Measurements from ENCODE around the gene FCRLB. TPM values are rescaled to one million over a fixed set of nuclear protein-coding genes. Genes with fewer than 3 reads are reported as not detected.
A peak's percentile ranks its signal among the peaks of the same experiment; 100 is the strongest.

Gene FCRLB
- total and polyA plus RNA-seq, 12 donors = 0.11 to 0.88 (median 0.32) TPM

DNA sequence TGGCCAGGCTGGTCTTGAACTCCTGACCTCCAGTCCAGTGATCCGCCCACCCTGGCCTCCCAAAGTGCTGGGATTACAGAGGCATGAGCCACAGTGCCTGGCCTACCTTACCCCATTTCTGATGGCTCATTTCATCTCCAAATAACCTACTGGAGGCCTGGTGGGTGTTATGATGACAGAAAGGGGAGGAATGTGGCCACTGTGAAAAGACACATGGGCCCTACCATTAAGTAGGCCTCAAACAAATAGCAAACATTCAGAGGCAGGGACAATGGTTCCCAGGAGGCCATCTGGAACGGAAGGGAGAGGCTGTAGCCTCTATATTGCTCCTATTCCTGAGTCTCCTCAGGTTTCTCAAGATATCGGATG lies 15.2 kb upstream of the FCRLB start:
- Histone ChIP-seq H3K27me3 (peaks cover 0 to 26% (median 0%) of the 10 kb centered on the region in 7 donors), H3K4me1 (peaks cover 0 to 15% (median 5%) of the 10 kb centered on the region in 9 donors), H3K27ac (peak overlapping the region in 6 of 10 donors; percentile 1 to 65 (median 47)), H3K4me3 (no peak overlapping the region), H3K36me3 (no peaks in the 10 kb centered on the region), H3K9me3 (no peaks in the 10 kb centered on the region)
- ATAC-seq = peak in 1 of 8 donors; percentile 15
- 57 to 67% methylated on average over 3 of the region's 3 CpGs for WGBS, 2 donors
- TF ChIP-seq, protein P1, sequence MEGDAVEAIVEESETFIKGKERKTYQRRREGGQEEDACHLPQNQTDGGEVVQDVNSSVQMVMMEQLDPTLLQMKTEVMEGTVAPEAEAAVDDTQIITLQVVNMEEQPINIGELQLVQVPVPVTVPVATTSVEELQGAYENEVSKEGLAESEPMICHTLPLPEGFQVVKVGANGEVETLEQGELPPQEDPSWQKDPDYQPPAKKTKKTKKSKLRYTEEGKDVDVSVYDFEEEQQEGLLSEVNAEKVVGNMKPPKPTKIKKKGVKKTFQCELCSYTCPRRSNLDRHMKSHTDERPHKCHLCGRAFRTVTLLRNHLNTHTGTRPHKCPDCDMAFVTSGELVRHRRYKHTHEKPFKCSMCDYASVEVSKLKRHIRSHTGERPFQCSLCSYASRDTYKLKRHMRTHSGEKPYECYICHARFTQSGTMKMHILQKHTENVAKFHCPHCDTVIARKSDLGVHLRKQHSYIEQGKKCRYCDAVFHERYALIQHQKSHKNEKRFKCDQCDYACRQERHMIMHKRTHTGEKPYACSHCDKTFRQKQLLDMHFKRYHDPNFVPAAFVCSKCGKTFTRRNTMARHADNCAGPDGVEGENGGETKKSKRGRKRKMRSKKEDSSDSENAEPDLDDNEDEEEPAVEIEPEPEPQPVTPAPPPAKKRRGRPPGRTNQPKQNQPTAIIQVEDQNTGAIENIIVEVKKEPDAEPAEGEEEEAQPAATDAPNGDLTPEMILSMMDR (IDR thresholded peaks at IDR 0.05) = no peak
- no peak for DNase-seq
- intact Hi-C loops (cut with DNase I) = no loop called here

DNA sequence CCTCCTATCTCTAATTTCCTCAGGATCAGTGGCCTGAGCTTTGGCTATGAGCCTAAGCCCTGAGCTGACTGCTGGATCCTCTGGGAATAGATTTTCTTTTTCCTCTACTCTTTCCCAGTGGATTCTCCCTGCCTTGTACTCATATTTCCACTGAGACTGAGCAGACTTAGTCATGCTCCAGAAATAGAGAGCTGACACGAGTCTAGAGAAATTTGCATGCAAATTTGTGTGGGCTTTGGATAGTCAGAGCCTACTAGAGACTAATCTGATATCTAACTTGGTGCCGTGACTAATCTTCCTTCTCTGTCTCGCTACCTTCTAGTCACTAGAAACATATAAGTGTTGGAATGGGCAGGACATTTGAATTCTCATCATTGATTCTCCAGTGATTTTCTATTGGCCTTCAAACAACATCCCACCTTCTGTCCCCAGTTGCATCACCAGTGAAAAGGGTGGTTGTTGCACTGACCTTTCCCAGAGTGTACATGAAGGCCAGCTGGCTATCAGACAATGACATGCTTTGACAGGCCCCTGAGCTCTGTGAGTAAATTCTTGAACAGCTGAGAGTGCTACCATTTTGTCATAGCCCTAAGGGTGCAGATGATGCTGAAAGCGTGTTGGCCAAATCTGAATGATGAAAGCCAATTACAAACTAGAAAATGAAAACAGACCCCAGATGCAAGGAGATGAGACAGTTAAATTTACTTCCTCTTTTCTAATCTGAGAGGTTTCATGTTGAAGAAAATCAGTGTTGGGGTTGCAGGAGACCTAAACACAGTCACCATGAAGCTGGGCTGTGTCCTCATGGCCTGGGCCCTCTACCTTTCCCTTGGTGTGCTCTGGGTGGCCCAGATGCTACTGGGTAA lies 14.6 kb upstream of the FCRLB start, which contains the start of gene FCRLA:
FCRLA (plus strand) TSS at position 748 of the 866 bp plus-strand sequence; CDS start at position 784, 36 bp downstream.
- ATAC-seq = peak; percentile 74 to 95 (median 92)
- TF ChIP-seq, protein P1 (IDR thresholded peaks at IDR 0.05) = no peak

DNA sequence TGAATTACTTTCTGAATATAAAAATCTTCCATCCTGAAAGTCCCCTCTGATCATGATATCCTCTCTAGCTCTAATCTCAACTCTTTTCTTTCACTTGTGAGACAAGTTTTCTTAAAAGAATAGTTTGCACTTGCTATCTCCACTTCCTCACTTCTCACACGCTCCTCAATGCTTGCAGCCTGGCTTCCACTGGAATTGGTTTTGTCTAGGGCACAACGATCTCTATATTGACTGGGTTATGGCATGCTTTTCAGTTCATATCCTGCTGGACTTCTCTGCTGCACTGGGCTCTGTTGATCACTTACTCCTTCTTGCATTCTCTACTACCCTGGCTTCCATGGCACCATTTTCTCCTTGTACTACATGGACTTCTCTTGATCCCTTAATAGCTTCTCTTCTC lies 13.8 kb upstream of the FCRLB start:
- peak overlapping the region in 4 of 10 donors; percentile 32 to 65 (median 50) for H3K27ac ChIP-seq
- H3K27me3 ChIP-seq = peaks cover 0 to 28% (median 0%) of the 10 kb centered on the region in 7 donors
- no peaks in the 10 kb centered on the region for H3K9me3 ChIP-seq
- ATAC-seq (no peak), DNase-seq (no peak)
- intact Hi-C loops (cut with DNase I) = no loop called here
- TF ChIP-seq, protein P1 (IDR thresholded peaks at IDR 0.05) = no peak
- H3K4me3 ChIP-seq = no peak overlapping the region
- 92 to 95% methylated on average over 2 of the region's 2 CpGs for WGBS, 2 donors
- peaks cover 0 to 15% (median 5%) of the 10 kb centered on the region in 9 donors for H3K4me1 ChIP-seq
- no peaks in the 10 kb centered on the region for H3K36me3 ChIP-seq

More for the DNA sequence above, 14.6 kb upstream of the FCRLB start, which contains the start of gene FCRLA:
- H3K4me1 ChIP-seq = peaks cover 0 to 15% (median 5%) of the 10 kb centered on the region in 9 donors
- no peaks in the 10 kb centered on the region for H3K36me3 ChIP-seq
- WGBS, 2 donors = 32 to 36% methylated on average over 4 of the region's 4 CpGs
- no peaks in the 10 kb centered on the region for H3K9me3 ChIP-seq
- DNase-seq = peak in 1 of 2 donors; percentile 54
- intact Hi-C loops (cut with DNase I) = no loop called here
- peaks cover 0 to 28% (median 0%) of the 10 kb centered on the region in 7 donors for H3K27me3 ChIP-seq
- no peak within 1 kb of the TSS for H3K4me3 ChIP-seq
- H3K27ac ChIP-seq = peak within 1 kb of the TSS in 7 of 10 donors; percentile 1 to 65 (median 42)

DNA sequence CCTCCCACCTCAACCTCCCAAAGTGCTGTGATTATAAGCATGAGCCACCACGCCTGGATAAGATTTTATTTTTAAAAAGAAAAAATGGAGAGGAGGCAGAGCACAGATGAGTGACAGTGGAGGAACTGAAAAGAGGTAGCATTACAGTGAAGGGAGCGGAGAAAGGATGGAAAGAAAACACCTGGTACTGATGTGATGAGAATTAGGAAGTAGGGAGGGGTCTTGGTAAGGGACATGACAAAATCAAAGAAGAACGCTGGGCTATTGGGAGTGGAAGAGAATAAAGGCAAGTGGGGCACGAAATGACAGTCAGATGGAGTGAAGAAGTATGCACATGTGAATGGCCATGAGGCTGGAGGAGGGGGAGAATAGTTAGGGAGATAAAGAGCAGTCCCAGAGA lies 12.0 kb upstream of the FCRLB start:
- H3K27ac ChIP-seq = no peak overlapping the region
- ATAC-seq (no peak), DNase-seq (no peak)
- TF ChIP-seq, protein P1 (IDR thresholded peaks at IDR 0.05) = no peak
- no peaks in the 10 kb centered on the region for H3K9me3 ChIP-seq
- 79 to 89% methylated on average over 4 of the region's 4 CpGs for WGBS, 2 donors
- H3K4me3 ChIP-seq = no peak overlapping the region
- peaks cover 0 to 15% (median 5%) of the 10 kb centered on the region in 9 donors for H3K4me1 ChIP-seq
- H3K27me3 ChIP-seq = peaks cover 0 to 33% (median 5%) of the 10 kb centered on the region in 7 donors
- H3K36me3 ChIP-seq = no peaks in the 10 kb centered on the region
- intact Hi-C loops (cut with DNase I) = no loop called here
